GM19193 (cell line): ENCODE results near the gene URGCP.

Experiments
- POLR2A ChIP-seq: IDR thresholded peaks from 4 replicates; pipeline ENCODE4 v1.6.1; 2011; ENCODE audit not compliant: insufficient read depth, insufficient read length; ENCODE audit errors: extremely low read depth

Gene URGCP

DNA sequence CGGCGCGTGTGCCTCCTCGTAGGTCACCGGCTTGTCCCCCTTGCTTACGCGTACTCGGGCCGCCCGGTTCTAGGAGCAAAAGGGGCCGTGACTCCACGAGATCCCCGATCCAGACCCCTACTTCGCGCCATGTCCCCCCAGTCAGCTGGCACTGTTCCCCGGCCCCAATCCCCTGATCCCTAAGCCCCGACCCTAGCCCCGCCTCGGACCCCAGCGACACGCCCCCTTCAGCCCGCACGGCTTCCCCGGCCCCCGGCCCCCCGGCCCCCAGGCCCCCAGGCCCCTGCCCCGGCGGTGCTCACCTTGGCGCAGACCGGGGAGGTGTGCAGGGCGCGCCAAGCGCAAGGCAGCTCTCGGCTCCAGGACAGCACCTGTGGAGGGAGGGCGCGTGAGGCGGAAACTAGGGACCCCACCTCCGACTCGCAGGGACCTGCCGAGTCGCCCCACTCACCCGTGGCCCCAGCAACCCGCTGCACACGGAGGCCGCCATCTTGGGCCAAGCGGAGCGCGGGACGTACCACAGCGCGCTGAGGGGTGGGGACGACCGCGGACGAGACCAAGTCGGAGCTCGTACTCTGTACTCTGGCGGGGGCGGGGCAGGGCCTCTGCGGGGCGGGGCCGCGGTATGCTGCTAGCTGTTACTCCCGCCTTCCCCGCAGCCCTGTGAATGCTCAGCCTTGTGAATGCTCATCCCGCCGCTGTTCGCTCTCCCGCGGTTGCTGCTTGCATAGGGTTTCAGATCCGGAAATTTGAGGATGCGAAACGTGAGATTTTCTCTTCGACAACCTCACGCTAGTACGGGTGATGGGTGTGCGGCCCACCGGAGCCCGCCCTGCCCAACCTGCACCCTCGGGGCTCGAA lies 37.2 kb downstream of the URGCP start, which contains the start of gene MRPS24:
Gene MRPS24, minus strand, starts transcription at position 512 of the 861 bp plus-strand sequence. Its CDS starts 22 bp downstream, at position 490.
- peak; percentile 90 for TF ChIP-seq POLR2A

DNA sequence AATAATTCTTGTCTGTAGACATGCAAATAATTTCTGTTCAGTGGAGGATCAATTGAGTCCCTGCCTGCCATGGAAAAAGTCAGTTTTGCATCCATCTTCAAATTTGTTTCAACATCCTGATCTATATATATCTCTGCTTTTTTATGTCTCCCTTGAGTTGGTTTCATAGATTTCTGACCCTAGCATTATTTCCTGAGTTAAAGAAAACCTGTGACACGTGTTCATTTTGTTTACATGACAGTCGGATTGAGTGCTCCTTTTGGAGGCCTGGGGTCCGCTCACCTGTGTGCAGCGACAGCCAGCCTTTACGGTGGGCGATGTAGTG lies 37.8 kb downstream of the URGCP start:
- no peak for TF ChIP-seq POLR2A

DNA sequence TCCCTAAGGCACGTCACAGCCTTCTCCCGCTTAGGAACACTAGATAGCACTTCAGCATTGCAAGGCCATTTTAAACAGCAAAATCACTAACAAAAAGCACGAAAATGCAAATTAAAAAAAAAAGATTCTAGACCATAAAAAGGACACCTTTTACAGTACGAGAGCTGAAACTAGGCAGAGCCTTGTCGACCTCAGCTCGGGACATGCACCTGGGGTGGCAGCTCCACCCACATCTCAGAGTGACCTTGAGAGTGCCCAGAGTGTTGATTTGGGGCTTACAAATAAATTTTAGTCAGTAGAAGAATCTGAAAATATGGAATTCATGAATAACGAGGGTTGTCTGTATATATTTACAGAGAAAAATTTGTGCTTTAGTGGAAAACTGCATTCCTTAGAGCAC lies 38.2 kb downstream of the URGCP start:
- no peak for TF ChIP-seq POLR2A

DNA sequence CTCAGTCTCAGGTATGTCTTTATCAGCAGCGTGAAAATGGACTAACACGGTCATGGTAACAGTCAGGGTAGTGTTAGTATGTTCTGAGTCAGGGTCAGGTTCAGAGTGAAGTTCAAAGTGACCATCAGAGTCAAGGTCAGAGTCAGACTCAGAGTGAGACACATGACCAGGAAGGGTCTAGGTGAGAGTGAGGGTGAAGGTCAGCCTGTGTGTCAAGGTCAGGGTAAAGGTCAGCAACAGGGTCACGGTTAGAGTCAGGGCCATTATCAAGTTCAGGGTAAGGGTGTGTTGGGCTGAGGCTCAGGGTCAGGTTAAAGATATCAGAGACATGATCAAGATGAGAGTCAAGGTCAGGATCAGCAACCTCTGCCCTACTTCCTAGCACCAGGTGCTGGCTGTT lies 41.1 kb downstream of the URGCP start:
- no peak for TF ChIP-seq POLR2A

DNA sequence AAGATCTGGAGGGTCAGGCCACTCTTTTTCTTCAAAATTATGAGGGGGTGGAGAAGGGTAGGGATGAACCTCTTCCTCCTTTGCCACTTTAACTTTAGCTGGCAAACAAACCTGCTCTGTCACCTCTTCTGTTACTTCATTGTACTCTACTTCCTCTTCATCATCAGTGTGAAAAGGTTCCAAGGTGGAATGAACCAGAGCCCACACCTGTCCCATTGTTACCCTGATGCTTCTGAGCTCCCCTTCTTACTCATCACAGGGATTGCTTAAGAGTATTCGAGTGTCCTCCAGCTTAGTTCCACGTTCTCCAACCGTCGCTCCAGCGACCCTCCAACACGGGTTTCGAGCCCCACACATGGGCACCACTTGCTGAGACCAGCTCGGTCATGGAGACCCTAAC lies 42.3 kb downstream of the URGCP start:
- TF ChIP-seq POLR2A, result no peak

DNA sequence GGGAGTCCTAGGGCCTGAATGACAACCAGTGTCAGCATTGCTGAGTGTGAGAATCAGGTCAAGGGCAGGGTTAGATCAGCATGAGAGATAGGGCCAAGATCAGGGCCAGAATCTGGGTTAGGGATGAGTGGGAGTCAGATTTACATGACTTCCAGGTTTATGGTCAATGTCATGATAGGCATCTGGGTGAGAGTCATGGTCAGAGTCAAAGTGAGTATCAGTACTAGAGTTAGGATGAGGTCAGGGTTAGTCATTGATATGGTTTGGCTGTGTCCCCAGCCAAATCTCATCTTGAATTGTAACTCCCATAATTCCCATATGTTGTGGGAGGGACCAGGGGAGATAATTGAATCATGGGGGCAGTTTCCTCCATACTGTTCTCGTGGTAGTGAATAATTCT lies 49.4 kb downstream of the URGCP start:
- no peak for TF ChIP-seq POLR2A

DNA sequence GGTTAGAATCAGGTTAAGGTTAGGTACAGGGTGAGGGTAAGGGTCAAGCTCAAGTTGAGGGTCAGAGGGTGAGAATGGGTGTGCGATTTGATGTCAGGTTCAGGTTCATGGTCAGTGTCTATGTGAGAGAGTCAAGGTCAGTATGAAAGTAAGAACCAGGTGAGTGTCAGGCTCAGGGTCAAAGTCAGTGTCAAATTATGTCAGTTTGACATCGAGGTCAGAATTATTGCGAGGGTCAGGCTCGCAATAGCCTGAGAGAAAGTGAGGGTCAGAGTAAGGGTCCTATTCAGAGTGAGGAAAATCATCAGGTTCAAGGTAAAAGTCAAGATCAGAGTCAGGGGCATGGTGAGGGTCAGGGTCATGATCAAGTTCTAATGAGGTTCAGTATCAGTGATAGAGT lies 50.1 kb downstream of the URGCP start:
- TF ChIP-seq POLR2A, result no peak

DNA sequence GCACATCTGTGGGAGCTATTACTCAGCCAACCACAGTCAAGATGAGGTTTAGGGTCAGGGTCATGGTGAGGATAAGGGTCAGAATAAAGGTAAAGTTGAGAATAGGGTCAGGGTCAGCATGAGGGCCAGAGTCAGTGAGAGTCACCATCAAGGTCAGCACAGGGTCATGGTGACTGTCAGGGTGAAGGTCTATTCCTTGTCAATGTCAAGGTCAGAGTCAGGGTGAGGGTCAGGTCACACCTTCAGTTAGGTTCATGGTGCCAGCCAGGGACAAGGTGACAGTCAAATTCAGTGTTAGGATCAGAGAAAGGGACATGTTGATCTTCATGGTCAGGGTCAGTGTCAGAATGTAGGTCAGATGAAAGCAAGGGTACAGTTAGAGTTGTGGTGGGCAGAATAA lies 51.2 kb downstream of the URGCP start:
- TF ChIP-seq POLR2A, result no peak

DNA sequence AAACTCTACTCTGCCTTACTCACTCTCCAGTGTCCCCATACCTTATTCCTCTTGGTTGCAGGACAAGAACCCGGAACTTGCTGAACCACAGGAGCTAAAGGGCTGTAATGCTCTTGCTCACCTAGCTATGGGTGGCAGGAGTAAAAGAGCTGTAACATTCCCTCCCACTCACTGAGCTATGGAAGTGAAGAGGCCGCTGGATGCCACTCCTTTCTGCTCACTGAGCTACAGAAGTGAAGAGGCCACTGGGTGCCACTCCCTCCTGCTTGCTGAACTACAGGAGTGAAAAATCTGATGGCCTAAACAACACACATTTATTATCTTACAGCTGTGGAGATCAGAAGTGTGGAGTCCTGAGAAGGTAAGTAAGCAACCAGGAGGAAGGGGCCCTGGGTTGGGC lies 54.6 kb downstream of the URGCP start:
- no peak for TF ChIP-seq POLR2A

DNA sequence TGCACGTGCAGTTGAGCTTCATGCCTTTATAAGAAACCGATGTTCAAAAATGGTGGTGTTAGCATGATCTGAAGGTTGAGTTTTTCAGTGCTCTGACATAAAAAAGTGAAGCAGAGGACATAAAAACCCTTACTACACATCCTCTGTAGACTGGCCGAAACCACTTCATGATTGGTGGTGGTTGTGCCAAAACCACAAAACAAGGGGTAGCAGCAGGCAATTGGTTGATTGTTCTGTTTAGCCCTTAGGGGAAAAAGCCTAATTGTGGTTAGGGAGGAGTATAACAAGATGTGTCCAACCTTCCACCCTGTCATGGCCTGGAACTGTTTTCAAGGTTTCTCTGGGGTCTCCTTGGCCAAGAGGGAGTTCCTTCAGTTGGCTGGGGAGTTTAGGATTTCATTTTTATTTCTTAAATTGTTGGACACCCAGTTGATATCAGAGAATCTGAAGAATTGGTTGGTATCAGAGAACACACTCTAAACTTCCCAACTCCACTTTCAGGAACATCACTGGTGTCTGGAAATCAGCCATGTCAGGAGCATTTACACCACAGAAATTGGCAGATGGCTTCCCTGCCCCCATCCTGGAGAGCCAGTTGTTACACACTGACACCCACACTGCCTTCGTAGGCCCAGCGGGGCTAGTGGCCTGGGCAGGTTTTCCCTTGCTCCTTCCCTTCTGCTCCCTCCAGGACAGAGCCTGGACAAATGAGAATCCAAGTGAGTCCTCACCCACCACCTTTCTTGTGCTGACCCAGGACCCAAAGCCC lies 55.9 kb downstream of the URGCP start:
- TF ChIP-seq POLR2A, result no peak

DNA sequence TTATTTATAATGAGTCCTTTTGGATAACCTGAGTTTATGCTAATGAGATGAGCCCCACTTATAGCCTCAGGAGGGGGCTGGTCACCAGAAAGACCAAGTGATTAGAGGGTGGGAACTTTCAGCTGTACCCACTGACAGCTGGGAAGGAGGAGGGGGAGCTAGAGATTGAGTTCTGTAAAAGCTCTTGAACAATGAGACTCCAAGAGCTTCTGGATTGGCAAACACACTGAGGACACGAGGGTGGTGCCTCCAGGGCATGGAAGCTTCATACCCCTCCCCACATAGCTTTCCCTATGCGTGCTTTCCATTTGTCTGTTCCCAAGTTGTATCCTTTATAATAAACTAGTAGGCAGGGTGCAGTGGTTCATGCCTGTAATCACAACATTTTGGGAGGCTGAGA lies 57.3 kb downstream of the URGCP start:
- TF ChIP-seq POLR2A, result no peak

DNA sequence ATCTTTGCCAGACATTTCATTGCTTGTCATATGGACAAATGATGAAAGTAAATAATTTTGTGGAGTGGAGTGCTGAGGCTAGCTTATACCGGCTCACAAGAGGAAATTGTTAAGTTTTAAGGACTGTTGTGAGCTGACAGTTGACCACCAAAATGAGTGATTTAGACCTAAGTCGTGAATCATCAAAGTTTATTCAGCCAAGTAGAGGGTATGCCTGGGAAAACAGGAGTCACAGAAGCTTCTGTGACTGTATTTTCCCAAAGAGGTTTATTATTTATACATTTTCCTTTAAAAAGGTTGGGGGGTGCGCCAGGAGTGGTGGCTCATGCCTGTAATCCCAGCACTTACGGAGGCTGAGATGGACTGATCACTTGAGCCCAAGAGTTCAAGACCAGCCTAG lies 58.9 kb downstream of the URGCP start:
- no peak for TF ChIP-seq POLR2A

DNA sequence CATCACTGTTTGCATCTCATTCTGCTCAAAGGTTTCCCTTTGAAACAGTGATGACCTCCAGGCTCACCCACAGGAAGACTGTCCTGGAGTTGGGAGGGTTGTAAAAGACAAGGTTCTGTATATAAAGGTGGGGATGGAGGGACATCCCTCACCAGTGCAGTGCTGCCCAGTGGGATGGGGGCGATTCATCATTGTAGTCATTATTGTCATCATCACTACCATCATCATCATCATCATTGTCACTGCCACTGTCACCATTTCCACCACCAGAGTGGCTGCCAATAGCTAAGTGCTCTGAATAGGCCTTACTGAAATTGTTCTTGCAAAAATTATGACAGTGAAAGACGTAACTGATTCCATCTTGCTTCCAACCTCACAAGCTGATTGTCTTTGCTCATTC lies 61.7 kb downstream of the URGCP start:
- TF ChIP-seq POLR2A, result no peak

DNA sequence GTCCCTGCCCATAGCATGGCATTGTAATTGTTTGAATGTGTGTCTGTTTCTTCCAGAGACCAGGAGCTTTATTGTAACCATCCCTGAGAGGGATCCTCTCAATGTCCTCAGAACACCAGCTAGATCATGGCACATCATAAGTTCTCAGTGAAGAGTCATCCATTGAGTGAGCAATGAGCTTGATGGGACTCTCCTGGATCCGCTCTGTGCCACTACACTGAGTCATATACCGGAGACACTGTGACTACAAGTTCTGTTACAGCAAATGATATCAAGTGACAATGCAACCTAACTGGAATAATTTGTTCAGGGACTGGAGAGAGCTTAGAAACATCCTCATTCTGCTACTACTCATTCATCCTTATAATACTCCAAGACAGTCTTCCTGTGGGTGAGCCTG lies 62.1 kb downstream of the URGCP start:
- no peak for TF ChIP-seq POLR2A

DNA sequence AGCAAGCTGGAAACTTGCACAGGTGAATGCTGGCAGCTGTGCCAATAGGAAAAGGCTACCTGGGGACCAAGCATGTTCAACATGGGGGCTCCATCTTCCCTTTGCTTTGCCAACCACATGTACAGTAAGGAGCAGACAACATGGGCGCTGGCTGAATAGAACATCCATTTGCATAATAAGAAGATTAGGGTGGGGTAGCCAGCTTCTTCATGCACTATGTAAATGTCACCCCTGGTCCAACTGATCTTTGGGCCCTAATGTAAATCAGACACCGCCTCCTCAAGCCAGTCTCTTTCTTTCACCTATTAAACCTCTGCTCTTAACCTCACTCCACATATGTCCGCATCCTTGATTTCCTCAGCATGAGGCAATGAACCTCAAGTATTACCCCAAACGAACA lies 63.1 kb downstream of the URGCP start:
- TF ChIP-seq POLR2A, result no peak

DNA sequence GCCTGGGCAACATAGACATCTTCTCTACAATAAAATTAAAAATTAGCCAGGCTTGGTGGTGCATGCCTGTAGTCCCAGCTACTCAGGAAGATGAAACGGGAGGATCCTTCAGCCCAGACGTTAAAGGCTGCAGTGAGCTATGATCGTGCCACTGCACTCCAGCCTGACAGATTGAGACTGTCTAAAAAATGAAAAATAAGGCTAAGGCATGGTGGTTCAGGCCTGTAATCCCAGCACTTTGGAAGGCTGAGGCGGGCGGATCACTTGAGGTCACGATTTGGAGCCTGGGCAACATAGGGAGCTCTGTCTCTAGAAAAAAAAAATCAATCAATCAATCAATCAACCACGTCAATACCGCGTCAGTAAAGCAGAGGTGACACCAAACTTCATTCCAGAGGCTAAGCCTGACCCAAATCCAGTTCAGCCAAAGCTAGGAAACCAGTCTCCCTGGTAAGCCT lies 68.2 kb downstream of the URGCP start:
- no peak for TF ChIP-seq POLR2A

DNA sequence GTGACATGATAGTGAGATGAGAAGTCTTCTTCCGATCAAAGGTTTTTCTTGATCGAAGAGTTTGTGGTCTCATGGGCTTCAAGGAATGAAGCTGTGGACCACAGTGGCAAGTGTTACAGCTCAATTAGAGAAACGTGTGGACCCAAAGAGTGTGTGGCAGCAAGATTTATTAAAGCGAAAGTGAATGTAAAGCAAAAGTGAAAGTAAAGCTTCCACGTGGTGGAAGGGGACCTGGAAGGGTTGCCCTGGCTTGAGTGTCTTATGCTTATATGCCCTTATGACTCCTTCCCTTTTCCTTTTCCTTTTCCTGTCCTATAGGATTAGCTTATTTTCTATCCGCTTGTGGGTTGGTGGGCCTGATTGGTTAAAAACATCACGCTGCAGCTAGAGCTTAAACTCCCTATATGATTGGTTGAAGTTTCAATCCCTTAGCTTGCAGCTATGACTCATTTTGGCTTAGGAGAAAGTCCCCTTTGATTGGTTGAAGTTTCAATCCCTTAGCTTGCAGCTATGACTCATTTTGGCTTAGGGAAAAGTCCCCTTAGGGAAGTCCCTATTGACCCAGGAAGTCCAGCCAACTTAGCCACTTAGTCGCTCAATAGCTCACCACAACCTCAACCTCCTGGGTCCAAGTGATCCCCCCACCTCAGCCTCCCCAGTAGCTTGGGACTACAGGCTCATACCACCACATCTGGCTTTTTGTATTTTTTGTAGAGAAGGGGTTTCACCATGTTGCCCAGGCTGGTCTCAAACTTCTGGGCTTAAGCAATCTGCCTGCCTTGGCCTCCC lies 71.7 kb downstream of the URGCP start:
- TF ChIP-seq POLR2A, result no peak
